Hepatocyte (in vitro differentiated cells): Measurements from ENCODE around the gene MYLIP. TPM values are rescaled to one million over a fixed set of nuclear protein-coding genes. Genes with fewer than 3 reads are reported as not detected.

ENCODE experiments used
- DNase-seq: peaks from one replicate; pipeline ENCODE4 v3.0.0-alpha.2; 2016; ENCODE audit warnings: low spot score
- H2AFZ ChIP-seq: fragments of 200-600 bp; sonication (generic); 2 replicates; pipeline ENCODE4 v1.6.0; 2016; ENCODE audit warnings: antibody characterized with exemption, mild to moderate bottlenecking
- H3K27ac ChIP-seq: fragments of 200-600 bp; sonication (generic); 2 replicates; pipeline ENCODE4 v1.5.1; 2016; ENCODE audit warnings: mild to moderate bottlenecking
- H3K27me3 ChIP-seq: fragments of 200-600 bp; sonication (generic); 2 replicates; pipeline ENCODE4 v1.6.1; 2016
- H3K36me3 ChIP-seq: fragments of 200-600 bp; sonication (generic); replicated peaks from 2 replicates; pipeline ENCODE4 v1.5.1; 2016; ENCODE audit warnings: low read depth; ENCODE audit not compliant: insufficient read depth
- H3K4me1 ChIP-seq: fragments of 200-600 bp; sonication (generic); 2 replicates; pipeline ENCODE4 v1.5.1; 2016; ENCODE audit warnings: mild to moderate bottlenecking, moderate library complexity; ENCODE audit not compliant: insufficient read depth
- H3K4me2 ChIP-seq: fragments of 200-600 bp; sonication (generic); 2 replicates; pipeline ENCODE4 v1.6.0; 2016
- H3K4me3 ChIP-seq: fragments of 200-600 bp; sonication (generic); 2 replicates; pipeline ENCODE4 v1.5.1; 2016; ENCODE audit warnings: mild to moderate bottlenecking
- H3K79me2 ChIP-seq: fragments of 200-600 bp; sonication (generic); 2 replicates; pipeline ENCODE4 v1.6.0; 2017; ENCODE audit warnings: mild to moderate bottlenecking
- H3K9me2 ChIP-seq: fragments of 200-600 bp; sonication (generic); replicated peaks from 2 replicates; pipeline ENCODE4 v1.6.0; 2017; ENCODE audit warnings: mild to moderate bottlenecking; ENCODE audit not compliant: insufficient read depth
- H3K9me3 ChIP-seq: fragments of 200-600 bp; sonication (generic); 2 replicates; pipeline ENCODE4 v1.5.1; 2016; ENCODE audit warnings: low read depth, mild to moderate bottlenecking
- H4K20me1 ChIP-seq: fragments of 200-600 bp; sonication (generic); 2 replicates; pipeline ENCODE4 v1.6.0; 2016; ENCODE audit warnings: mild to moderate bottlenecking; ENCODE audit not compliant: insufficient read depth, poor library complexity, severe bottlenecking
- EZH2 ChIP-seq: fragments of 200-600 bp; sonication (generic); IDR thresholded peaks from 2 replicates; pipeline ENCODE4 v1.6.1; 2016; ENCODE audit warnings: antibody characterized with exemption, mild to moderate bottlenecking, borderline replicate concordance
- EZH2phosphoT487 ChIP-seq: fragments of 200-600 bp; sonication (generic); IDR thresholded peaks from one replicate; pipeline ENCODE4 v1.6.1; 2018; ENCODE audit warnings: antibody characterized with exemption, mild to moderate bottlenecking, low read depth, moderate library complexity; ENCODE audit not compliant: unreplicated experiment, severe bottlenecking
- WGBS: methylation state at CpG from one replicate; pipeline ENCODE4 v1.1.6; 2016; ENCODE audit warnings: low lambda C conversion rate; ENCODE audit errors: missing lambda C conversion rate; 5-methylcytosine and 5-hydroxymethylcytosine counted together
- polyA plus RNA-seq: library from polyadenylated mRNA; unstranded; fragments of >200 nt; fragmentation: Nextera tagmentation; extraction: Ambion mirVana; gene quantifications from 2 replicates; pipeline ENCODE4 v1.2.1, GENCODE V29; 2016
- total RNA-seq: library from RNA; depleted of rRNA; stranded (reverse); fragments of >200 nt; gene quantifications from 2 replicates; pipeline ENCODE4 v1.2.3, GENCODE V29; 2014
- TF ChIP-seq, protein P1 (sequence below): fragments of 200-600 bp; sonication (generic); IDR thresholded peaks from 2 replicates; pipeline ENCODE4 v1.5.1; 2016; ENCODE audit warnings: antibody characterized with exemption, mild to moderate bottlenecking; ENCODE audit not compliant: poor library complexity

MYLIP gene
- total and polyA plus RNA-seq, 2 experiments from 2014 or later: 76.0 to 85.7 TPM

DNA sequence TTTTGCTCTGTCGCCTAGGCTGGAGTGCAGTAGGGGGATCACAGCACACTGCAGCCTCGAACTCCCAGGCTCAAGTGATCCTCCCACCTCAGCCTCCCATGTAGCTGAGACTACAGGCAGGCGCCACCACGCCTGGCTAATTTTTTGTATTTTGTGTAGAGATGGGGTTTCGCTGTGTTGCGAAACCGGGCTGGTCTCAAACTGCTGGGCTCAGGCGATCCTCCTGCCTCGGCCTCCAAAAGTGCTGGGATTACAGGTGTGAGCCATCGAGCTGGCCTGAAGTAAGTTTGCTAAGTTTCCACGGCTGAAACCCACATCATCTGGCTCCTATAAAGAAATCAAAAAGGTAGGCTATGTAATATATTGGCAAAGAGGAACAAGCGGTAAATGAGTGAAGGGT is 1.4 kb upstream of the MYLIP start:
- DNase-seq: no peak
- no peak overlapping the region for H3K27ac ChIP-seq
- H3K36me3 ChIP-seq: no peaks in the 10 kb centered on the region
- H3K79me2 ChIP-seq: peaks cover 31% of the 10 kb centered on the region
- H3K4me1 ChIP-seq: peaks cover 9% of the 10 kb centered on the region
- no peaks in the 10 kb centered on the region for H3K9me2 ChIP-seq
- TF ChIP-seq EZH2phosphoT487 (no peak), EZH2 (no peak)
- TF ChIP-seq, protein P1, sequence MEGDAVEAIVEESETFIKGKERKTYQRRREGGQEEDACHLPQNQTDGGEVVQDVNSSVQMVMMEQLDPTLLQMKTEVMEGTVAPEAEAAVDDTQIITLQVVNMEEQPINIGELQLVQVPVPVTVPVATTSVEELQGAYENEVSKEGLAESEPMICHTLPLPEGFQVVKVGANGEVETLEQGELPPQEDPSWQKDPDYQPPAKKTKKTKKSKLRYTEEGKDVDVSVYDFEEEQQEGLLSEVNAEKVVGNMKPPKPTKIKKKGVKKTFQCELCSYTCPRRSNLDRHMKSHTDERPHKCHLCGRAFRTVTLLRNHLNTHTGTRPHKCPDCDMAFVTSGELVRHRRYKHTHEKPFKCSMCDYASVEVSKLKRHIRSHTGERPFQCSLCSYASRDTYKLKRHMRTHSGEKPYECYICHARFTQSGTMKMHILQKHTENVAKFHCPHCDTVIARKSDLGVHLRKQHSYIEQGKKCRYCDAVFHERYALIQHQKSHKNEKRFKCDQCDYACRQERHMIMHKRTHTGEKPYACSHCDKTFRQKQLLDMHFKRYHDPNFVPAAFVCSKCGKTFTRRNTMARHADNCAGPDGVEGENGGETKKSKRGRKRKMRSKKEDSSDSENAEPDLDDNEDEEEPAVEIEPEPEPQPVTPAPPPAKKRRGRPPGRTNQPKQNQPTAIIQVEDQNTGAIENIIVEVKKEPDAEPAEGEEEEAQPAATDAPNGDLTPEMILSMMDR: no peak
- H3K27me3 ChIP-seq: no peaks in the 10 kb centered on the region
- no peak overlapping the region for H2AFZ ChIP-seq
- H3K4me3 ChIP-seq: no peak overlapping the region
- WGBS: 98% methylated on average over 12 of the region's 12 CpGs
- no peak overlapping the region for H3K4me2 ChIP-seq
- peaks cover 26% of the 10 kb centered on the region for H4K20me1 ChIP-seq
- no peaks in the 10 kb centered on the region for H3K9me3 ChIP-seq

DNA sequence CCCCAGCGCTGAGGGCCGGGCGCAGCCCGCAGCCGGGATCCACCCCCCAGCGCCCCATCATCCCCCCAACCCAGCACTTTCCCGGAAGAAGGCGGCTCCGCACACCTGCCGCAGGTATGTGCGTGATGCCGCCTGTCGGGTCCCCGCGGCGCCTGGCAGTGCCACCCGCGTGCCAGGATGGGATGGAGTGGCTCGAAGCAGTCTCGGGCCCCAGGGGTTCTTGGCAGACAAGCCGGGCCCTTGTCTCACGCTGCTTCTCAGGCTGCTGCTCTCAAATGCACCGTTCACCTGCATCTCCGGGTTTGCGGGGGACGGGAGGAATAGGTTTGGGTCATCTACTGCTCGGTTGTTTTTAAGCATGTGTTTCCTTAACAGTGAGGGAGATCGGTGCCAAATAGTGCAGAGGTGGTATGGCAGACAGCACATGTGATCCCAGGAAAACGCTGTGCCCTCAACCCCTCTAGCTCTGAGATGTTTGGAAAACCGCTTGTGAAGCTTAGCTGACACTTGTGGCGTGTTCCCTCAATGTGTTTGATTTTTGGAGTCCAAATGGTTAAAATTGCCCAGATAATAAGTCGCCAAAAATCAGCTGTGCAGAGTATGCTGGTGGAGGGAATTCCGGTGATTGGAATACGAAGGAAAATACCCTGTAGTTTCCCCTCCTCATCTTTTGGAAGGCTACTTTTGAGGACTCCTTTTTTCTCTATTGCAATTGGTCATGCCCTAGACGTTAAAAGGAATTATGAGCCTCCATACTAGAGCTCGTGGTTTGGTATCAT is 926 bp downstream of the MYLIP start:
- Histone ChIP-seq H3K27ac (peak overlapping the region; percentile 95), H3K9me3 (no peaks in the 10 kb centered on the region), H3K36me3 (no peaks in the 10 kb centered on the region), H3K79me2 (peaks cover 54% of the 10 kb centered on the region), H3K9me2 (no peaks in the 10 kb centered on the region), H4K20me1 (peaks cover 49% of the 10 kb centered on the region), H3K4me2 (peak overlapping the region; percentile 80), H2AFZ (no peak overlapping the region), H3K4me1 (peaks cover 32% of the 10 kb centered on the region), H3K27me3 (no peaks in the 10 kb centered on the region), H3K4me3 (peak overlapping the region; percentile 85)
- WGBS: under 1% methylated on average over 31 of the region's 36 CpGs
- no peak for DNase-seq
- TF ChIP-seq, protein P1: no peak
- TF ChIP-seq EZH2 (no peak), EZH2phosphoT487 (no peak)

DNA sequence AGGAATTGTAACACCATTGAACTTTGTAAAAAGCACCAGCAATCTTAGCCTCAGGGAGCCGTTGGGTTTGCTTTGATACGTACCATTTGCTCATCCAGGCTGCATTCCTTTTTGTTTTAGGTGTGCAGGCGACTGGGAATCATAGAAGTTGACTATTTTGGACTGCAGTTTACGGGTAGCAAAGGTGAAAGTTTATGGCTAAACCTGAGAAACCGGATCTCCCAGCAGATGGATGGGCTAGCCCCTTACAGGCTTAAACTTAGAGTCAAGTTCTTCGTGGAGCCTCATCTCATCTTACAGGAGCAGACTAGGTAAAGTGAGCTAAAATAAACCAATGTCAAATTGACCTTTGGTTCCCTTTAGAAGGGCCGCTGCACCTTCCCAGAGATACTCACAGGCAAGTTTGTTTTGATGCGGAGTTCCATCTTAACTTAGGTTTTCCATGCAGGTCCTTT is 1.6 kb downstream of the MYLIP start:
- H3K9me2 ChIP-seq: no peaks in the 10 kb centered on the region
- no peak overlapping the region for H2AFZ ChIP-seq
- H3K4me3 ChIP-seq: peak overlapping the region; percentile 85
- H4K20me1 ChIP-seq: peaks cover 56% of the 10 kb centered on the region
- TF ChIP-seq, protein P1: no peak
- TF ChIP-seq EZH2phosphoT487 (no peak), EZH2 (no peak)
- WGBS: 0% methylated on average over 8 of the region's 8 CpGs
- H3K4me2 ChIP-seq: peak overlapping the region; percentile 80
- H3K9me3 ChIP-seq: no peaks in the 10 kb centered on the region
- DNase-seq: peak; percentile 28
- no peaks in the 10 kb centered on the region for H3K27me3 ChIP-seq
- peaks cover 38% of the 10 kb centered on the region for H3K4me1 ChIP-seq
- H3K79me2 ChIP-seq: peaks cover 61% of the 10 kb centered on the region
- H3K27ac ChIP-seq: peak overlapping the region; percentile 95
- no peaks in the 10 kb centered on the region for H3K36me3 ChIP-seq
